Esophagus squamous epithelium (tissue), 4 donors: ENCODE measurements around the gene XRCC4.
"Not testable (repeated sequence)": the region's sequence is repeated elsewhere in the genome, so short reads cannot be mapped to it uniquely, and the experiment has no call there.

ENCODE experiments used
- CTCF ChIP-seq, 6 experiments: fragments of 450-650 bp in 4 of 6; fragments of 200-600 bp in 2 of 6; sonication (generic) in 2 of 6; IDR thresholded peaks; one replicate each; pipeline ENCODE4 v1.5.1; 2016 to 2019; ENCODE audit warnings: antibody characterized with exemption in 6 of 6, mild to moderate bottlenecking in 4 of 6, moderate library complexity in 4 of 6
- POLR2A ChIP-seq, 4 donors: fragments of 450-650 bp; IDR thresholded peaks; one replicate each; pipeline ENCODE4 v1.6.1; 2017; ENCODE audit warnings: antibody characterized with exemption in 4 of 4, mild to moderate bottlenecking in 4 of 4, moderate library complexity in 3 of 4

GRCh38 chr5:83257684-83258083 lies 180.3 kb downstream of the XRCC4 start:
- TF ChIP-seq CTCF, POLR2A (IDR thresholded peaks at IDR 0.05): not testable (repeated sequence)
